ENCODE data around the gene GRK5. TPM values are rescaled to one million over a fixed set of nuclear protein-coding genes. Genes with fewer than 3 reads are reported as not detected.
A peak's percentile ranks its signal among the peaks of the same experiment; 100 is the strongest.

Gene GRK5
- total RNA-seq, 1 donor from 2014 or later = 4.3 TPM

DNA sequence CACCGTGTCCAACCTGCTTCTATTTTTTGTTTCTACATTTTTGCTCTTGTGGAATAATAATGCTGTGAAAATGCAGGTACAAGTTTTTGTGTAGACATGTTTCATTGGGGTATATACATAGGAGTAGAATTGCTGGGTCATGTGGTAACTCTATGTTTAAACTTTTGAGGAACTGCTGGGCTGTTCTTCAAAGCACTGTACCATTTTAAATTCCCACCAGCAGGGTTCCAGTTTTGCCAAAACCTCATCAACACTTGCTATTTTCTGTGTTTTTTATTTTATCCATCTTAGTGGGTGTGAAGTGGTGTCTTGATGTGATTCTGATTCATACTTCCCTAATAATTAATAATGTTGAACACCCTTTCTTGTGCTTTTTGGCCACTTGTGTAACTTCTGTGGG is 196.6 kb downstream of the GRK5 start:
- Mint-ChIP-seq H3K27me3 (ENCODE audit: insufficient read depth, low read depth) (peaks cover 9% of the 10 kb centered on the region), H3K27ac (no peak overlapping the region), H3K9me3 (no peaks in the 10 kb centered on the region), H3K36me3 (no peaks in the 10 kb centered on the region), H3K4me1 (peaks cover 32% of the 10 kb centered on the region), H3K4me3 (no peak overlapping the region)
- no peaks in the 10 kb centered on the region for H3K36me3 ChIP-seq
- no peaks in the 10 kb centered on the region for H3K27me3 ChIP-seq
- no peak for DNase-seq (ENCODE audit: low spot score)
- H3K4me2 ChIP-seq = no peak overlapping the region
- H3K9me3 ChIP-seq (ENCODE audit: low read depth) = no peaks in the 10 kb centered on the region
- no peak for TF ChIP-seq EZH2phosphoT487 (IDR thresholded peaks at IDR 0.05)
- no peak for TF ChIP-seq EZH2 (IDR thresholded peaks at IDR 0.05)
- TF ChIP-seq, protein P1, sequence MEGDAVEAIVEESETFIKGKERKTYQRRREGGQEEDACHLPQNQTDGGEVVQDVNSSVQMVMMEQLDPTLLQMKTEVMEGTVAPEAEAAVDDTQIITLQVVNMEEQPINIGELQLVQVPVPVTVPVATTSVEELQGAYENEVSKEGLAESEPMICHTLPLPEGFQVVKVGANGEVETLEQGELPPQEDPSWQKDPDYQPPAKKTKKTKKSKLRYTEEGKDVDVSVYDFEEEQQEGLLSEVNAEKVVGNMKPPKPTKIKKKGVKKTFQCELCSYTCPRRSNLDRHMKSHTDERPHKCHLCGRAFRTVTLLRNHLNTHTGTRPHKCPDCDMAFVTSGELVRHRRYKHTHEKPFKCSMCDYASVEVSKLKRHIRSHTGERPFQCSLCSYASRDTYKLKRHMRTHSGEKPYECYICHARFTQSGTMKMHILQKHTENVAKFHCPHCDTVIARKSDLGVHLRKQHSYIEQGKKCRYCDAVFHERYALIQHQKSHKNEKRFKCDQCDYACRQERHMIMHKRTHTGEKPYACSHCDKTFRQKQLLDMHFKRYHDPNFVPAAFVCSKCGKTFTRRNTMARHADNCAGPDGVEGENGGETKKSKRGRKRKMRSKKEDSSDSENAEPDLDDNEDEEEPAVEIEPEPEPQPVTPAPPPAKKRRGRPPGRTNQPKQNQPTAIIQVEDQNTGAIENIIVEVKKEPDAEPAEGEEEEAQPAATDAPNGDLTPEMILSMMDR (IDR thresholded peaks at IDR 0.05) = no peak
- no peak overlapping the region for H3K9ac ChIP-seq
- H3F3A ChIP-seq (ENCODE audit: low read depth) = peaks cover 9% of the 10 kb centered on the region
- H3K79me2 ChIP-seq (ENCODE audit: low read depth) = no peaks in the 10 kb centered on the region
- H4K20me1 ChIP-seq (ENCODE audit: low read depth) = no peaks in the 10 kb centered on the region
- H2AFZ ChIP-seq (replicated peaks) = no peak overlapping the region
- peaks cover 20% of the 10 kb centered on the region for H3K4me1 ChIP-seq
- no peak overlapping the region for H3K4me3 ChIP-seq
- H3K27ac ChIP-seq = no peak overlapping the region

DNA sequence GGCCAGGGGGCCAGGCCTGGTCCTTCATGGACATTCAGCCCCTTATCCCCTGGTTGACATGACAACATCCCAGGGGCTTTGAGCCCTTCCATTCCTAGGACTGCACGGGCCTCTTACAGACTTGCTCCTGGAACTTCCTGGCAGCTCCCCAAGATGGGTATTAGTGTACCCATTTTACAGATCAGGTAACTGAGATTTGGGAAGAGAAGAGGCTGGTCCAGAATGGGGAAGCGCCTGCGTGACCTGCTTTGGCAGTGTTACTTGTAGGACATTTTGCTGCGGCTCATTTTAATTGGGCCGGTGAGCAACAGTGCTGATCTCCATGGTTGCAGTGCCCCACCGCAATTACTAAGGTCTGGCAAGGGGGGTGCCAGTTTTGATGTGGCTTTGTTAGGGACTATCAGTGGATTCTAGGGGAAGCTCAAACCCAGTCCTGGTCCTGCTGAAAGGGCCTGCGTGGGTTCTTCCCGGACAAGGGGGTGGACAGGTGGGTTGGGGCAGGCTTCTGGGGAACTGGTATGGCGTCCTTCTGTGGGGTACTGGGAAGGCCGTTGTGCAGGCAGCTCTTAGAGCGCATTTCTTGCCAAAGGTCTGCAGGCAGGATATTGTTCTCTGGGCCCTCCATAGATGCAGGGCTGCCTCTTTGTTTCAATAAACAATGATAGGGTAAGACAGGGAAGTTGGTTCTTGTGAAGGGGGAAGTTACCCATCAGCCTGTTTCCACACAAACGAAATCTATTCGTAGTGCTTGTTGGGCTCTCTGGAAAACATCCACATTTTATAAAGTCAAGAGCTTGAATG is 197.5 kb downstream of the GRK5 start:
- H3K27me3 Mint-ChIP-seq (ENCODE audit: insufficient read depth, low read depth) = peaks cover 5% of the 10 kb centered on the region
- no peaks in the 10 kb centered on the region for H3K27me3 ChIP-seq
- no peak overlapping the region for H3K9ac ChIP-seq
- no peaks in the 10 kb centered on the region for H4K20me1 ChIP-seq (ENCODE audit: low read depth)
- H3K27ac Mint-ChIP-seq = no peak overlapping the region
- H3K36me3 Mint-ChIP-seq = no peaks in the 10 kb centered on the region
- H3F3A ChIP-seq (ENCODE audit: low read depth) = peaks cover 9% of the 10 kb centered on the region
- H3K4me1 ChIP-seq = peaks cover 20% of the 10 kb centered on the region
- H3K4me2 ChIP-seq = peak overlapping the region; percentile 27
- no peak overlapping the region for H3K4me3 Mint-ChIP-seq
- H3K27ac ChIP-seq = peak overlapping the region; percentile 46
- no peaks in the 10 kb centered on the region for H3K36me3 ChIP-seq
- peaks cover 39% of the 10 kb centered on the region for H3K4me1 Mint-ChIP-seq
- no peaks in the 10 kb centered on the region for H3K9me3 ChIP-seq (ENCODE audit: low read depth)
- no peak overlapping the region for H3K4me3 ChIP-seq
- peak overlapping the region; percentile 68 for H2AFZ ChIP-seq (replicated peaks)
- TF ChIP-seq EZH2phosphoT487 (IDR thresholded peaks at IDR 0.05) (no peak), EZH2 (IDR thresholded peaks at IDR 0.05) (no peak)
- TF ChIP-seq, protein P1 (IDR thresholded peaks at IDR 0.05) = no peak
- peak; percentile 45 for DNase-seq (ENCODE audit: low spot score)
- H3K9me3 Mint-ChIP-seq = no peaks in the 10 kb centered on the region
- no peaks in the 10 kb centered on the region for H3K79me2 ChIP-seq (ENCODE audit: low read depth)

DNA sequence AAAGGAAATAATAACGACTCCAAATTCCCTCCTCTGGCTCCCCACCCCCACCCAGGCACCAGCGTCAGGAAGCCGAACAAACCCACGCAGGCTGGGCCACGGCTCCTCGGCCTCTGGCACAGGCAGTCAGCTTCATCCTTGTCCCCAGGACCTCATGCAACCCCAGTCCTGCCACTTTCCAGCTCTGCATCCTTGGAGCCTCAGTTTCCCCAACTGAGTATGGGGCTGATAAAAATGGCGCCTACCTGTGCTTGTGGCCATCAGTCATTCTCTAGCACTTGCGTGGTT is 198.1 kb downstream of the GRK5 start:
- no peak for DNase-seq (ENCODE audit: low spot score)
- H3K9me3 ChIP-seq (ENCODE audit: low read depth) = no peaks in the 10 kb centered on the region
- H4K20me1 ChIP-seq (ENCODE audit: low read depth) = no peaks in the 10 kb centered on the region
- peak overlapping the region; percentile 46 for H3K27ac ChIP-seq
- H3K4me3 Mint-ChIP-seq = no peak overlapping the region
- H3K27me3 Mint-ChIP-seq (ENCODE audit: insufficient read depth, low read depth) = peaks cover under 1% of the 10 kb centered on the region
- no peak overlapping the region for H3K4me3 ChIP-seq
- H3K4me1 ChIP-seq = peaks cover 20% of the 10 kb centered on the region
- peak overlapping the region; percentile 68 for H2AFZ ChIP-seq (replicated peaks)
- peak overlapping the region; percentile 27 for H3K4me2 ChIP-seq
- H3K36me3 Mint-ChIP-seq = no peaks in the 10 kb centered on the region
- H3K27ac Mint-ChIP-seq = no peak overlapping the region
- H3K9ac ChIP-seq = no peak overlapping the region
- peaks cover 9% of the 10 kb centered on the region for H3F3A ChIP-seq (ENCODE audit: low read depth)
- H3K9me3 Mint-ChIP-seq = no peaks in the 10 kb centered on the region
- no peaks in the 10 kb centered on the region for H3K36me3 ChIP-seq
- TF ChIP-seq, protein P1 (IDR thresholded peaks at IDR 0.05) = no peak
- TF ChIP-seq EZH2 (IDR thresholded peaks at IDR 0.05) (no peak), EZH2phosphoT487 (IDR thresholded peaks at IDR 0.05) (no peak)
- H3K79me2 ChIP-seq (ENCODE audit: low read depth) = no peaks in the 10 kb centered on the region
- H3K27me3 ChIP-seq = no peaks in the 10 kb centered on the region
- H3K4me1 Mint-ChIP-seq = peaks cover 45% of the 10 kb centered on the region
